Measurements from ENCODE around the gene DAP. TPM values are rescaled to one million over a fixed set of nuclear protein-coding genes. Genes with fewer than 3 reads are reported as not detected.

Gene DAP
- polyA plus RNA-seq, 3 donors, result 60.9 to 69.0 (median 62.3) TPM

GRCh38 chr5:10715605-10716290, 45.3 kb downstream of the DAP start:
- H3K9ac ChIP-seq (ENCODE audit: insufficient read depth, low read length, poor library complexity, severe bottlenecking), result no peak overlapping the region
- Mint-ChIP-seq H3K36me3 (peaks cover 56 to 59% of the 10 kb centered on the region in 2 donors), H3K27ac (peak overlapping the region in 3 of 7 donors; percentile 2 to 62 (median 27)), H3K4me1 (peaks cover 11% of the 10 kb centered on the region), H3K27me3 (ENCODE audit: low read depth in 3 of 3) (peaks cover 0 to 3% (median 0%) of the 10 kb centered on the region in 3 donors), H3K4me3 (no peak overlapping the region), H3K9me3 (no peaks in the 10 kb centered on the region)
- intact Hi-C loops (cut with micrococcal nuclease), result no loop called here
- no peak for TF ChIP-seq CTCF (IDR thresholded peaks at IDR 0.05)
- no peak overlapping the region for H2AFZ ChIP-seq (ENCODE audit: insufficient read depth, low read depth, low read length, poor library complexity, severe bottlenecking)
- no peak overlapping the region for H3K4me2 ChIP-seq (replicated peaks; ENCODE audit: extremely low read depth, low read length, poor library complexity, severe bottlenecking)
- H4K20me1 ChIP-seq (ENCODE audit: insufficient read depth, low read length), result peaks cover 57% of the 10 kb centered on the region
- no peaks in the 10 kb centered on the region for H3K9me3 ChIP-seq (replicated peaks in 1 of 2; ENCODE audit: control insufficient read depth in 1 of 2, insufficient read depth in 1 of 2, low read length in 2 of 2)
- H3K4me3 ChIP-seq (replicated peaks in 1 of 3; ENCODE audit: low read depth in 2 of 3, low read length in 3 of 3), result no peak overlapping the region
- H3K36me3 ChIP-seq (replicated peaks in 1 of 2; ENCODE audit: control insufficient read depth in 1 of 2, insufficient read depth in 2 of 2, low read length in 2 of 2), result peaks cover 13 to 78% of the 10 kb centered on the region in 2 donors
- H3K79me2 ChIP-seq (ENCODE audit: insufficient read depth, low read length), result peaks cover 55% of the 10 kb centered on the region
- DNase-seq, result no peak
- no peaks in the 10 kb centered on the region for H3K4me1 ChIP-seq (ENCODE audit: control insufficient read depth in 1 of 2, insufficient read depth in 2 of 2, low read length in 2 of 2)
- 92% methylated on average over 9 of the region's 9 CpGs for WGBS (ENCODE audit: insufficient coverage)
- no peaks in the 10 kb centered on the region for H3K27me3 ChIP-seq (ENCODE audit: control insufficient read depth in 2 of 2, insufficient read depth in 2 of 2, low read length in 2 of 2)
- H3K27ac ChIP-seq (ENCODE audit: low read depth in 1 of 2, low read length in 2 of 2), result peak overlapping the region in 1 of 2 donors; percentile 1

- H3K4me1 ChIP-seq (ENCODE audit: control insufficient read depth in 1 of 2, insufficient read depth in 2 of 2, low read length in 2 of 2), result no peaks in the 10 kb centered on the region
- H3K36me3 ChIP-seq (replicated peaks in 1 of 2; ENCODE audit: control insufficient read depth in 1 of 2, insufficient read depth in 2 of 2, low read length in 2 of 2), result peaks cover 17 to 96% of the 10 kb centered on the region in 2 donors
- intact Hi-C loops (cut with micrococcal nuclease), result no loop called here
- H3K4me3 ChIP-seq (replicated peaks in 1 of 3; ENCODE audit: low read depth in 2 of 3, low read length in 3 of 3), result no peak overlapping the region
- H3K36me3 Mint-ChIP-seq, result peaks cover 58% of the 10 kb centered on the region in 2 donors
- no peak overlapping the region for H3K9ac ChIP-seq (ENCODE audit: insufficient read depth, low read length, poor library complexity, severe bottlenecking)
- H3K27me3 ChIP-seq (ENCODE audit: control insufficient read depth in 2 of 2, insufficient read depth in 2 of 2, low read length in 2 of 2), result no peaks in the 10 kb centered on the region
- peaks cover 74% of the 10 kb centered on the region for H3K79me2 ChIP-seq (ENCODE audit: insufficient read depth, low read length)
- 98% methylated on average over 7 of the region's 8 CpGs for WGBS (ENCODE audit: insufficient coverage)
- no peak overlapping the region for H3K4me2 ChIP-seq (replicated peaks; ENCODE audit: extremely low read depth, low read length, poor library complexity, severe bottlenecking)
- H4K20me1 ChIP-seq (ENCODE audit: insufficient read depth, low read length), result peaks cover 76% of the 10 kb centered on the region
- H3K9me3 ChIP-seq (replicated peaks in 1 of 2; ENCODE audit: control insufficient read depth in 1 of 2, insufficient read depth in 1 of 2, low read length in 2 of 2), result no peaks in the 10 kb centered on the region
- no peaks in the 10 kb centered on the region for H3K4me1 Mint-ChIP-seq
- H3K27ac ChIP-seq (ENCODE audit: low read depth in 1 of 2, low read length in 2 of 2), result peak overlapping the region in 1 of 2 donors; percentile 49
- H3K27me3 Mint-ChIP-seq (ENCODE audit: low read depth in 3 of 3), result peaks cover 0 to 3% (median 0%) of the 10 kb centered on the region in 3 donors
- TF ChIP-seq CTCF (IDR thresholded peaks at IDR 0.05), result no peak
- DNase-seq, result no peak
- H3K4me3 Mint-ChIP-seq, result no peak overlapping the region
- H3K27ac Mint-ChIP-seq, result peak overlapping the region in 6 of 7 donors; percentile 39 to 73 (median 54)
- H2AFZ ChIP-seq (ENCODE audit: insufficient read depth, low read depth, low read length, poor library complexity, severe bottlenecking), result no peak overlapping the region
- H3K9me3 Mint-ChIP-seq, result no peaks in the 10 kb centered on the region
Measured at GRCh38 chr5:10712574-10713366, 48.3 kb downstream of the DAP start.
